BJ (cell line): Measurements from ENCODE around the gene CTNS. TPM values are rescaled to one million over a fixed set of nuclear protein-coding genes. Genes with fewer than 3 reads are reported as not detected.

Source experiments
- CTCF ChIA-PET: fragments of 350-600 bp; formaldehyde crosslinking; extraction: SDS; loops from one replicate; lab custom pipeline; 2021; ENCODE audit warnings: antibody characterized with exemption, inconsistent platforms; lab: Yijun Ruan, JAX
- POLR2A ChIA-PET: fragments of 300-600 bp; sonication (Branson Sonifier 250); formaldehyde crosslinking; extraction: SDS; loops from one replicate; lab custom pipeline; 2021; ENCODE audit warnings: antibody characterized with exemption; lab: Charles Lee
- DNase-seq: peaks from one replicate; pipeline ENCODE4 v3.0.0-alpha.2; 2011; ENCODE audit warnings: low read depth
- H3K27me3 ChIP-seq: 2 replicates; pipeline ENCODE4 v1.6.0; 2011; ENCODE audit warnings: low read length; ENCODE audit not compliant: control insufficient read depth, insufficient read depth
- H3K36me3 ChIP-seq: 2 replicates; pipeline ENCODE4 v1.5.1; 2011; ENCODE audit warnings: low read length; ENCODE audit not compliant: control insufficient read depth, insufficient read depth
- H3K4me3 ChIP-seq: 2 replicates; pipeline ENCODE4 v1.5.1; 2011; ENCODE audit warnings: low read depth, mild to moderate bottlenecking, control low read depth, low read length
- CTCF ChIP-seq: IDR thresholded peaks from 2 replicates; pipeline ENCODE4 v1.5.1; 2011; ENCODE audit warnings: low read depth, mild to moderate bottlenecking, control low read depth, inconsistent platforms, low read length, moderate library complexity; ENCODE audit not compliant: insufficient read depth
- polyA plus RNA-seq: library from polyadenylated mRNA; depleted of rRNA; stranded (reverse); fragments of >200 nt; gene quantifications from 2 replicates; pipeline ENCODE4 v1.2.3, GENCODE V29; 2011

CTNS gene
- polyA plus RNA-seq, 1 experiment: 5.0 TPM

GRCh38 chr17:3659541-3660111, 23.1 kb downstream of the CTNS start:
- peak; percentile 74 for DNase-seq
- ChIA-PET CTCF (interaction anchor here (1.0 to 3.5 kb wide), 4 partner anchors 9 to 611 kb away, joined by 3 to 13 read pairs (median 4); no protein-coding TSS in a partner anchor), POLR2A (interaction anchor here (0.7 kb wide), 1 partner anchor 56 kb away, joined by 3 read pairs; no protein-coding TSS in a partner anchor)
- Histone ChIP-seq H3K4me3 (no peak overlapping the region), H3K27me3 (no peaks in the 10 kb centered on the region), H3K36me3 (peaks cover 23% of the 10 kb centered on the region)
- peak; percentile 54 for TF ChIP-seq CTCF

GRCh38 chr17:3660311-3660891, 23.8 kb downstream of the CTNS start:
- ChIA-PET CTCF (interaction anchor here (1.5 to 3.5 kb wide), 2 partner anchors 9 to 12 kb away, joined by 3 to 13 read pairs; no protein-coding TSS in a partner anchor), POLR2A (no interaction called here)
- Histone ChIP-seq H3K36me3 (peaks cover 25% of the 10 kb centered on the region), H3K4me3 (no peak overlapping the region), H3K27me3 (no peaks in the 10 kb centered on the region)
- no peak for DNase-seq
- no peak for TF ChIP-seq CTCF

GRCh38 chr17:3663102-3664011, 26.8 kb downstream of the CTNS start:
- no peak for TF ChIP-seq CTCF
- H3K36me3 ChIP-seq: peaks cover 29% of the 10 kb centered on the region
- ChIA-PET POLR2A (interaction anchor here (0.5 kb wide), 1 partner anchor 68 kb away, joined by 6 read pairs; no protein-coding TSS in a partner anchor), CTCF (interaction anchor here (0.9 kb wide), 1 partner anchor 15 kb away, joined by 3 read pairs; no protein-coding TSS in a partner anchor)
- H3K27me3 ChIP-seq: no peaks in the 10 kb centered on the region
- DNase-seq: no peak
- no peak overlapping the region for H3K4me3 ChIP-seq

GRCh38 chr17:3665834-3666233, 29.3 kb downstream of the CTNS start:
- H3K27me3 ChIP-seq: no peaks in the 10 kb centered on the region
- no peak for TF ChIP-seq CTCF
- peaks cover 29% of the 10 kb centered on the region for H3K36me3 ChIP-seq
- CTCF ChIA-PET: no interaction called here
- DNase-seq: no peak
- H3K4me3 ChIP-seq: no peak overlapping the region
- POLR2A ChIA-PET: no interaction called here
